HepG2 (cell line): Measurements from ENCODE around the gene SH3BGR. TPM values are rescaled to one million over a fixed set of nuclear protein-coding genes. Genes with fewer than 3 reads are reported as not detected.
A peak's percentile ranks its signal among the peaks of the same experiment; 100 is the strongest.

Experiments
- ATAC-seq: fragments of 200-7000 bp; cut with Tn5 transposase; 3 replicates; pipeline ENCODE4 v1.9.1; 2020; ENCODE audit warnings: mild to moderate bottlenecking, moderate library complexity
- BruUV-seq: library from RNA; stranded (reverse); fragments of 400-500 nt; replicated peaks from 2 replicates; lab custom pipeline; 2021; lab: Mats Ljungman, UMichigan
- CTCF ChIA-PET: fragments of 300-600 bp; formaldehyde crosslinking; extraction: SDS; loops from one replicate; lab custom pipeline; 2021; ENCODE audit warnings: low total read pairs, inconsistent platforms, low intra/inter-chr PET ratio; lab: Yijun Ruan, JAX
- POLR2A ChIA-PET: fragments of 350-600 bp; sonication (Branson Sonifier 250); formaldehyde crosslinking; loops from one replicate; lab custom pipeline; 2020; ENCODE audit warnings: antibody characterized with exemption, inconsistent platforms; lab: Yijun Ruan, JAX
- DNase-seq: peaks from one replicate; pipeline ENCODE4 v3.0.0-alpha.2; 2015; ENCODE audit warnings: low spot score
- FAIRE-seq: peaks from 3 replicates; lab custom pipeline; 2011; peaks lifted over from hg19 to GRCh38; lab: Jason Lieb, UNC
- H2AFZ ChIP-seq: one replicate; pipeline ENCODE4 v1.6.1; 2011; ENCODE audit warnings: low read length, inconsistent platforms
- H3K27ac ChIP-seq: fragments of 300-600 bp; 3 replicates; pipeline ENCODE4 v1.8.0; 2011; ENCODE audit warnings: mixed run types, mild to moderate bottlenecking, mixed read lengths, low read length, inconsistent platforms; ENCODE audit not compliant: insufficient read depth; ENCODE audit errors: extremely low read length
- H3K27me3 ChIP-seq, 2 experiments: fragments of 200-600 bp in 1 of 2; 2 replicates in 1 of 2; 3 replicates in 1 of 2; pipeline versions ENCODE4 v1.6.0 to v1.8.0; 2011; ENCODE audit warnings: low read length in 2 of 2, mild to moderate bottlenecking in 2 of 2, moderate library complexity in 2 of 2, inconsistent platforms in 1 of 2; ENCODE audit not compliant: insufficient read depth in 2 of 2, control insufficient read depth in 1 of 2
- H3K36me3 ChIP-seq, 2 experiments: fragments of 200-600 bp in 1 of 2; replicated peaks in 1 of 2; 2 replicates in 1 of 2; 3 replicates in 1 of 2; pipeline versions ENCODE4 v1.5.1 to v1.8.0; 2011; ENCODE audit warnings: low read length in 2 of 2, inconsistent platforms in 1 of 2; ENCODE audit not compliant: insufficient read depth in 2 of 2, control insufficient read depth in 1 of 2
- H3K4me1 ChIP-seq: 2 replicates; pipeline ENCODE4 v1.5.1; 2012; ENCODE audit warnings: low read length, inconsistent platforms; ENCODE audit not compliant: insufficient read depth
- H3K4me2 ChIP-seq: 2 replicates; pipeline ENCODE4 v1.6.0; 2011; ENCODE audit warnings: low read depth, low read length, inconsistent platforms
- H3K4me3 ChIP-seq, 3 experiments: fragments of 200-600 bp in 1 of 3; sonication (generic), shearing (Covaris generic) in 1 of 3; replicated peaks in 1 of 3; 2 replicates each; pipeline ENCODE4 v1.5.1; 2011 to 2016; ENCODE audit warnings: low read length in 3 of 3, inconsistent platforms in 2 of 3, low read depth in 2 of 3, mild to moderate bottlenecking in 2 of 3, control low read depth in 1 of 3, mixed read lengths in 1 of 3; ENCODE audit not compliant: insufficient read depth in 1 of 3
- H3K79me2 ChIP-seq: one replicate; pipeline ENCODE4 v1.6.1; 2011; ENCODE audit warnings: low read length, inconsistent platforms; ENCODE audit not compliant: insufficient read depth
- H3K9ac ChIP-seq: 2 replicates; pipeline ENCODE4 v1.6.0; 2011; ENCODE audit warnings: mild to moderate bottlenecking, low read depth, low read length, inconsistent platforms; ENCODE audit not compliant: insufficient read depth
- H3K9me3 ChIP-seq: 2 replicates; pipeline ENCODE4 v1.5.1; 2012; ENCODE audit warnings: mild to moderate bottlenecking, low read length
- H4K20me1 ChIP-seq: 2 replicates; pipeline ENCODE4 v1.6.0; 2011; ENCODE audit warnings: inconsistent platforms, mild to moderate bottlenecking, low read length, moderate library complexity; ENCODE audit not compliant: insufficient read depth
- CCAR2 ChIP-seq: fragments of 200-400 bp; formaldehyde crosslinking; optimal IDR thresholded peaks from 2 replicates; pipeline ENCODE3; 2018; ENCODE audit warnings: low read depth, mild to moderate bottlenecking, low read length, moderate library complexity
- HNF4G ChIP-seq, 2 experiments: sonication (generic) in 1 of 2; formaldehyde crosslinking in 1 of 2; IDR thresholded peaks; 2 replicates each; pipeline versions ENCODE4 v1.4.0 to v1.6.1; 2011 to 2020; ENCODE audit warnings: borderline replicate concordance in 2 of 2, low read depth in 2 of 2, mild to moderate bottlenecking in 2 of 2, low read length in 1 of 2, missing genetic modification reagents in 1 of 2, moderate library complexity in 1 of 2
- ISX ChIP-seq: sonication (generic); formaldehyde crosslinking; conservative IDR thresholded peaks from 2 replicates; pipeline ENCODE4 v1.5.0; 2020; ENCODE audit warnings: missing genetic modification reagents
- MTF2 ChIP-seq: sonication (generic); formaldehyde crosslinking; IDR thresholded peaks from 2 replicates; pipeline ENCODE4 v1.5.0; 2020; ENCODE audit warnings: missing genetic modification reagents, borderline replicate concordance
- NRL ChIP-seq: sonication (generic); formaldehyde crosslinking; IDR thresholded peaks from 2 replicates; pipeline ENCODE4 v1.5.0; 2020; ENCODE audit warnings: missing genetic modification reagents, mild to moderate bottlenecking, moderate library complexity, borderline replicate concordance
- RARA ChIP-seq: IDR thresholded peaks from 2 replicates; pipeline ENCODE4 v1.6.1; 2016; ENCODE audit warnings: missing genetic modification reagents, missing compliant biosample characterization
- SMC3 ChIP-seq: IDR thresholded peaks from 2 replicates; pipeline ENCODE4 v1.6.1; 2011; ENCODE audit warnings: low read length, improper control_type of control experiment
- STAG1 ChIP-seq: sonication (generic); formaldehyde crosslinking; IDR thresholded peaks from 2 replicates; pipeline ENCODE4 v1.4.0; 2020; ENCODE audit warnings: missing genetic modification reagents
- TEAD2 ChIP-seq: sonication (generic); formaldehyde crosslinking; IDR thresholded peaks from 2 replicates; pipeline ENCODE4 v1.9.0; 2021; ENCODE audit warnings: missing genetic modification reagents
- ZNF12 ChIP-seq: sonication (generic); formaldehyde crosslinking; IDR thresholded peaks from 2 replicates; pipeline ENCODE4 v1.5.0; 2020; ENCODE audit warnings: missing genetic modification reagents
- WGBS: methylation state at CpG from one replicate; pipeline ENCODE4 v1.1.6; 2017; ENCODE audit warnings: low lambda C conversion rate; 5-methylcytosine and 5-hydroxymethylcytosine counted together
- in situ Hi-C: cut with HindIII; loops from 2 replicates; pipeline ENCODE4 v1.10.0; 2017; ENCODE audit warnings: low pct_unique_long_range_greater_than_20kb; ENCODE audit not compliant: extremely low pct_ligation_motif_present
- intact Hi-C: fragments of 100-400 bp; cut with micrococcal nuclease; formaldehyde crosslinking; loops from one replicate; pipeline ENCODE4 v1.10.0; 2022; ENCODE audit not compliant: unreplicated experiment
- polyA plus RNA-seq, 8 experiments: library from polyadenylated mRNA; depleted of rRNA in 3 of 8; stranded (reverse) in 7 of 8; unstranded in 1 of 8; fragments of >200 nt; fragmentation: Illumina TruSeq in 4 of 8; extraction: Trizol in 4 of 8; gene quantifications; 2 replicates each; pipeline versions ENCODE4 v1.2.1 to v1.2.3, GENCODE V29; 2011 to 2016; ENCODE audit warnings: low read depth in 4 of 8, missing spikeins in 1 of 8, mixed read lengths in 1 of 8; ENCODE audit not compliant: insufficient read depth in 1 of 8
- total RNA-seq, 5 experiments: library from RNA; depleted of rRNA; stranded (reverse); fragments of >200 nt; fragmentation: Illumina TruSeq; extraction: Trizol; gene quantifications; 2 replicates each; pipeline ENCODE4 v1.2.3, GENCODE V29; 2016; ENCODE audit warnings: low read depth in 1 of 5
- TF ChIP-seq, protein P1 (sequence below): sonication (generic); formaldehyde crosslinking; IDR thresholded peaks from 2 replicates; pipeline ENCODE4 v1.5.0; 2020; ENCODE audit warnings: mild to moderate bottlenecking, missing genetic modification reagents, moderate library complexity
- TF ChIP-seq, protein P2 (sequence below): IDR thresholded peaks from 2 replicates; pipeline ENCODE4 v1.6.1; 2018; ENCODE audit warnings: missing genetic modification reagents

Gene SH3BGR
- total and polyA plus RNA-seq, 2 of the 13 experiments (the other 11 are each of a cell fraction or from before 2014, with no cell fraction given), result 0.48 TPM; not detected in 1

GRCh38 chr21:39439232-39439631, 12.5 kb upstream of the SH3BGR start:
- Histone ChIP-seq H3K4me1 (no peaks in the 10 kb centered on the region), H3K9ac (no peak overlapping the region), H3K9me3 (no peaks in the 10 kb centered on the region), H3K27me3 (0 out of 5 replicates have a peak, but pooled peaks cover 0 to 2% of the 10 kb centered on the region in 2 experiments), H3K79me2 (no peaks in the 10 kb centered on the region), H2AFZ (no peak overlapping the region), H3K4me2 (no peak overlapping the region), H3K27ac (no peak overlapping the region), H3K4me3 (no peak overlapping the region), H4K20me1 (no peaks in the 10 kb centered on the region), H3K36me3 (no peaks in the 10 kb centered on the region)
- no TSS peak for BruUV-seq
- intact Hi-C loops (no loop called here), in situ Hi-C loops (no loop called here)
- POLR2A ChIA-PET, result no interaction called here
- WGBS, result 4% methylated on average over 1 of the region's 1 CpG
- FAIRE-seq (no peak), ATAC-seq (no peak), DNase-seq (no peak)
- CTCF ChIA-PET, result no interaction called here
- peak; percentile 67 for TF ChIP-seq ZNF12 (CRISPR knock-in tag)
- TF ChIP-seq HNF4G (IDR thresholded peaks at IDR 0.05; ENCODE audit: borderline replicate concordance, low read depth, low read length), result no peak
- no peak for TF ChIP-seq HNF4G (CRISPR knock-in tag; IDR thresholded peaks at IDR 0.05; ENCODE audit: borderline replicate concordance, low read depth)
- TF ChIP-seq, all 625 proteins: peak for 1

GRCh38 chr21:39441502-39442475, 10.0 kb upstream of the SH3BGR start:
- Histone ChIP-seq H3K79me2 (no peaks in the 10 kb centered on the region), H3K4me3 (no peak overlapping the region), H3K27me3 (0 out of 5 replicates have a peak, but pooled peaks cover 0 to 2% of the 10 kb centered on the region in 2 experiments), H2AFZ (no peak overlapping the region), H3K36me3 (no peaks in the 10 kb centered on the region), H3K4me1 (peaks cover 13% of the 10 kb centered on the region), H3K9ac (no peak overlapping the region), H3K27ac (no peak overlapping the region), H3K4me2 (no peak overlapping the region), H4K20me1 (no peaks in the 10 kb centered on the region), H3K9me3 (no peaks in the 10 kb centered on the region)
- BruUV-seq, result no TSS peak
- WGBS, result 45% methylated on average over 13 of the region's 13 CpGs
- intact Hi-C loops (loop anchor here (1.0 to 5.0 kb wide), 2 partner anchors 54 to 105 kb away; no protein-coding TSS in a partner anchor), in situ Hi-C loops (loop anchor here (10.0 kb wide), 1 partner anchor 97 kb away; the partner anchor contains the start of gene HMGN1)
- peak; percentile 18 for FAIRE-seq
- peak; percentile 68 for ATAC-seq
- ChIA-PET POLR2A (no interaction called here), CTCF (interaction anchor here (1.2 to 1.3 kb wide), 2 partner anchors 53 to 105 kb away, joined by 4 to 15 read pairs; no protein-coding TSS in a partner anchor)
- DNase-seq, result peak; percentile 45
- TF ChIP-seq NRL (CRISPR knock-in tag) (no peak), SMC3 (peak; percentile 66), CCAR2 (no peak), STAG1 (peak; percentile 71), ISX (CRISPR knock-in tag) (no peak), TEAD2 (CRISPR knock-in tag) (no peak), RARA (no peak), MTF2 (CRISPR knock-in tag) (no peak)
- TF ChIP-seq, protein P1, sequence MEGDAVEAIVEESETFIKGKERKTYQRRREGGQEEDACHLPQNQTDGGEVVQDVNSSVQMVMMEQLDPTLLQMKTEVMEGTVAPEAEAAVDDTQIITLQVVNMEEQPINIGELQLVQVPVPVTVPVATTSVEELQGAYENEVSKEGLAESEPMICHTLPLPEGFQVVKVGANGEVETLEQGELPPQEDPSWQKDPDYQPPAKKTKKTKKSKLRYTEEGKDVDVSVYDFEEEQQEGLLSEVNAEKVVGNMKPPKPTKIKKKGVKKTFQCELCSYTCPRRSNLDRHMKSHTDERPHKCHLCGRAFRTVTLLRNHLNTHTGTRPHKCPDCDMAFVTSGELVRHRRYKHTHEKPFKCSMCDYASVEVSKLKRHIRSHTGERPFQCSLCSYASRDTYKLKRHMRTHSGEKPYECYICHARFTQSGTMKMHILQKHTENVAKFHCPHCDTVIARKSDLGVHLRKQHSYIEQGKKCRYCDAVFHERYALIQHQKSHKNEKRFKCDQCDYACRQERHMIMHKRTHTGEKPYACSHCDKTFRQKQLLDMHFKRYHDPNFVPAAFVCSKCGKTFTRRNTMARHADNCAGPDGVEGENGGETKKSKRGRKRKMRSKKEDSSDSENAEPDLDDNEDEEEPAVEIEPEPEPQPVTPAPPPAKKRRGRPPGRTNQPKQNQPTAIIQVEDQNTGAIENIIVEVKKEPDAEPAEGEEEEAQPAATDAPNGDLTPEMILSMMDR (CRISPR knock-in tag), result peak; percentile 68
- TF ChIP-seq, protein P2, sequence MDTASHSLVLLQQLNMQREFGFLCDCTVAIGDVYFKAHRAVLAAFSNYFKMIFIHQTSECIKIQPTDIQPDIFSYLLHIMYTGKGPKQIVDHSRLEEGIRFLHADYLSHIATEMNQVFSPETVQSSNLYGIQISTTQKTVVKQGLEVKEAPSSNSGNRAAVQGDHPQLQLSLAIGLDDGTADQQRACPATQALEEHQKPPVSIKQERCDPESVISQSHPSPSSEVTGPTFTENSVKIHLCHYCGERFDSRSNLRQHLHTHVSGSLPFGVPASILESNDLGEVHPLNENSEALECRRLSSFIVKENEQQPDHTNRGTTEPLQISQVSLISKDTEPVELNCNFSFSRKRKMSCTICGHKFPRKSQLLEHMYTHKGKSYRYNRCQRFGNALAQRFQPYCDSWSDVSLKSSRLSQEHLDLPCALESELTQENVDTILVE, result 0 out of 2 replicates have a peak, but pooled peaks have one; percentile 32
